Adipocyte (in vitro differentiated cells): ENCODE data around the gene C15orf39.
"Not testable (repeated sequence)": the region's sequence is repeated elsewhere in the genome, so short reads cannot be mapped to it uniquely, and the experiment has no call there.

Source experiments
- DNase-seq: peaks from one replicate; pipeline ENCODE4 v3.0.0-alpha.2; 2015; ENCODE audit warnings: low read depth
- H3K27me3 ChIP-seq: replicated peaks from 2 replicates; pipeline ENCODE4 v1.7.0; 2013; ENCODE audit warnings: mild to moderate bottlenecking, low read length, moderate library complexity; ENCODE audit not compliant: control insufficient read depth, insufficient read depth
- H3K36me3 ChIP-seq: 2 replicates; pipeline ENCODE4 v1.7.0; 2013; ENCODE audit warnings: low read length, mild to moderate bottlenecking, moderate library complexity; ENCODE audit not compliant: control insufficient read depth, insufficient read depth, severe bottlenecking
- H3K4me1 ChIP-seq: 2 replicates; pipeline ENCODE4 v1.7.0; 2013; ENCODE audit warnings: mild to moderate bottlenecking, low read length, moderate library complexity; ENCODE audit not compliant: control insufficient read depth, insufficient read depth
- H3K4me3 ChIP-seq: 2 replicates; pipeline ENCODE4 v1.7.0; 2013; ENCODE audit warnings: mild to moderate bottlenecking, low read length, moderate library complexity
- H3K9ac ChIP-seq: 2 replicates; pipeline ENCODE4 v1.7.0; 2013; ENCODE audit warnings: mild to moderate bottlenecking, low read length, moderate library complexity
- H3K9me3 ChIP-seq: 2 replicates; pipeline ENCODE4 v1.7.0; 2013; ENCODE audit warnings: mild to moderate bottlenecking, low read length, moderate library complexity; ENCODE audit not compliant: control insufficient read depth

Gene C15orf39

DNA sequence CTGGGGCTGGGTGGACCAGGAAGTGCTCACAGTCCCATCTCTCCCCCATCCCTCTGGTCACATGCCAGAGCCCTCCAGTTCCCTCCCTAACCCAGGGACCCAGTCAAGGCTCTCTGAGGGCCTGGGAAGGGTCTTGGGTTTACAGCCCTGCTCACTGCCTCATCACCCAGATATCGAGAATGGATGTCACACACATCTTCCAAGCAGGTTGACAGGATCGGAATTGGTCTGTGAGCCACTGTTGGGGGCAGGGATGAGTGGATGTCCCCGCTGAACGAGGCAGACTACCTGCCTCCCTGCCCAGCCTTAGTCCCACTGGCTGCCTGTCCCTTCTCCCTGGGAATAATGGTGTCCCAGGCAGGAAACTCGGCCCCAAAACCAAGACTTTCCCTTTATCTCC is 36.5 kb downstream of the C15orf39 start:
- Histone ChIP-seq H3K27me3 (peaks cover 61% of the 10 kb centered on the region), H3K9ac (no peak overlapping the region), H3K36me3 (no peaks in the 10 kb centered on the region), H3K4me1 (no peaks in the 10 kb centered on the region), H3K9me3 (no peaks in the 10 kb centered on the region), H3K4me3 (no peak overlapping the region)
- no peak for DNase-seq

DNA sequence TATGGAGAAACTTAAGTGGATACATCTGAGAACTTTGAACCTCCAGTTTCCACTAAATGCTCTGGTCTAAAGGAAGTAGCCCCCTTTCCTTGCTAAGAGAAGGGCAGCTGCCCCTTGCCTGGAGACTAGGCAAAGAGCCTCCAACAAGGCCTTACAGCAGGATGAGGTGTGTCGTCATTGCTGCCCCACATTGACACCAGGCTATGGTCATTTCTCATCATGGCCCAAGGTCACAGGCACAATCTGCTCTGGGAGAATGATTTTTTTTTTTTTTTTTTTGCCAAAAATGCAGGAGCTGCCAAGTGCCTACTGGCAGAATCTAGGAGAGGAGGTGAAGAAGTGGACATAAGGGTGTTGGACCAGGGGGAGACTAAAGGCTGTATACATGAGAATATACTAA is 44.1 kb downstream of the C15orf39 start:
- not testable (repeated sequence) for H3K36me3 ChIP-seq, DNase-seq, H3K9ac ChIP-seq, H3K4me3 ChIP-seq, H3K9me3 ChIP-seq, H3K4me1 ChIP-seq
- H3K27me3 ChIP-seq: peaks cover 45% of the 10 kb centered on the region

DNA sequence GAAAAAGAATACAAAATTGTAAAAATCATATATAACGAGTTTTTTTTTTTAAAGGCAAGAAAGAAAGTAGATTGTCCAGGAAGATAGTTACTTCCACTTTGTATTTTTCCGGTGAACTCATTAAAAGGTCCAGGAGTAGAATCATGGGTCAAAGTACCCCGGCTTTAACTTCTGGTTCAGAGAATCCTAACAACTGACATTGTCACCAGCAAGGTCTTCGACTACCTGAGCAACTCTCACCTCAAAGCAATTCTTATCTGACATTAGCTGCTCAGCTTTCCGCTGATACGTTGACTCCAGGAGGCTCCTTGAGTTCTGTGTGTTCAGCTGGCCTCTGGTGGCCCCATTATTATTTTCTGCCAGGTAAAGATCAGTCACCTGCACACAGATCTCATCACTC is 47.3 kb downstream of the C15orf39 start:
- H3K4me1 ChIP-seq, H3K9ac ChIP-seq, DNase-seq, H3K4me3 ChIP-seq, H3K9me3 ChIP-seq, H3K36me3 ChIP-seq: not testable (repeated sequence)
- peaks cover 45% of the 10 kb centered on the region for H3K27me3 ChIP-seq

DNA sequence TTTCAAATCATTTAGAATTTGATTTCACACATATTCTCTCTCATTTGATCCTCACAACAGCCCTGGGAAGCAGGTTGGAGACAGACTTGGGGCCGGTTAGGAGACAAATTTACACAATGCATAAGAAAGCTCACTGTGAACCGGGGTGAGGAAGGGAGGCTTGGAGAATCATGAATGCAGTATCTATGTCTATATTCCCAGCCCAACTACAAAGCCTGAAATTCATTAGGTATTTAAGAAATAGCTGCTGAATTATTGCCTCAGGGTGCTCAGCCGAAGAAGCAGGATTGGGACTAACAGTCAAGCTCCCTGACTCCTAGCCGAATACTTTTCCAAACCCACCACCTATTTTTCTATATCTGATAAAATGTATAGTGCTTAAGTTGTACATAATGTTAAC is 48.0 kb downstream of the C15orf39 start:
- peaks cover 41% of the 10 kb centered on the region for H3K27me3 ChIP-seq
- DNase-seq: no peak
- H3K36me3 ChIP-seq: no peaks in the 10 kb centered on the region
- H3K9ac ChIP-seq: no peak overlapping the region
- no peaks in the 10 kb centered on the region for H3K4me1 ChIP-seq
- H3K9me3 ChIP-seq: no peaks in the 10 kb centered on the region
- H3K4me3 ChIP-seq: no peak overlapping the region

DNA sequence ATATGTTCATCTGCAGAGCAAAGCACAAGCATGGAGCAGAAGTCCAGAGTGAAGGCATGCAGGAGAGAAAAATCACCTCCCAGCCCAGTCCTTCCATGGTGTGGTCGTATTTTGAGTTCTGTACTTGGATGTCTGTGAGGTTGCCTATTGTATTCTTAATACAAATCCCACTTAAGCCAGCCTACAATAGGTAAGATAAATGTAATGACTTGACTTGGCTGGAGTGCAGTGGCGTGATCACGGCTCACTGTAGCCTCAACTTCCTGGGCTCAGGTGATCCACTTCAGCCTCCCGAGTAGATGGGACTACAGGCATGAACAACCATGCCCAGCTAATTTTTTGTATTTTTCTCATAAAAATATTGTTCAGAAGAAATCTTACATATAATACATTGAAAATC is 49.7 kb downstream of the C15orf39 start:
- not testable (repeated sequence) for DNase-seq, H3K9me3 ChIP-seq, H3K4me3 ChIP-seq, H3K36me3 ChIP-seq, H3K9ac ChIP-seq, H3K4me1 ChIP-seq
- H3K27me3 ChIP-seq: peaks cover 38% of the 10 kb centered on the region

DNA sequence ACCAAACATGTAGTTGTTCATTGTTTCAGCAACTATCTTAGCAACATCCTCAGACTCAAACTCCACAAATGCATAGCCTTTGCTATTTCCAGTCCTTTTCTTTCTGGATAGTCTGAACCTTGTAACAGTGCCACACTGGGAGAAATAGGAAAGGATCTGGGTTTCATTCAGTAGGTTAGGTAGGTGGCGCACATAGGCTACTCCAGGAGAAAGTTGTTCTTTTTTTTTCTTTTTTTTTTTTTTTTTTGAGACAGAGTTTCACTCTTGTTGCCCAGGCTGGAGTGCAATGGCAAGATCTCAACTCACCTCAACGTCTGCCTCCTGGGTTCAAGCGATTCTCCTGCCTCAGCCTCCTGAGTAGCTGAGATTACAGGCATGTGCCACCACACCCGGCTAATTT is 50.6 kb downstream of the C15orf39 start:
- not testable (repeated sequence) for H3K9me3 ChIP-seq
- H3K27me3 ChIP-seq: peaks cover 35% of the 10 kb centered on the region

DNA sequence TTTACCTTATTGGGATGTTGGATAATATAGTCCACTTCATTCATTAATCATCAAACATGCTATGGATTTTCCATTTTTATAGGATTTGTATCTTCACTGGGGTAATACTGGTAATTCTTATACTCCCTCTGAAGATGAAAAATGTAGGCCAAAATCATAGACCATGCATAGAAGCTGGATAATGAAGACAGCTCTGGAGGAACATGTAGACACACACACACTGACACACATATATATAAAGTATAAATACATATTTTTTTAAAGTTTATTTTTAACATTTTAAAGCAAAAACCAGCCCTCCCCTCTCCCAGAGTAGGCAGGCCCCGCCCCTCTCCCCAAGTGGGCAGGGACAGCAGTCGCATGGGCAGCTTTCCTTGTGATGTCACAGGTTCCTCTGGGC is 56.4 kb downstream of the C15orf39 start, which contains the start of gene GOLGA6C:
TSS of gene GOLGA6C (plus strand) at position 301 of the 400 bp plus-strand sequence. CDS start 265 bp downstream, outside the sequence.
- H3K4me3 ChIP-seq, DNase-seq, H3K27me3 ChIP-seq, H3K9ac ChIP-seq, H3K4me1 ChIP-seq, H3K9me3 ChIP-seq, H3K36me3 ChIP-seq: not testable (repeated sequence)

More for the DNA sequence above, 50.6 kb downstream of the C15orf39 start:
- H3K36me3 ChIP-seq, H3K4me1 ChIP-seq, H3K4me3 ChIP-seq, H3K9ac ChIP-seq: not testable (repeated sequence)
- DNase-seq: peak; percentile 16

DNA sequence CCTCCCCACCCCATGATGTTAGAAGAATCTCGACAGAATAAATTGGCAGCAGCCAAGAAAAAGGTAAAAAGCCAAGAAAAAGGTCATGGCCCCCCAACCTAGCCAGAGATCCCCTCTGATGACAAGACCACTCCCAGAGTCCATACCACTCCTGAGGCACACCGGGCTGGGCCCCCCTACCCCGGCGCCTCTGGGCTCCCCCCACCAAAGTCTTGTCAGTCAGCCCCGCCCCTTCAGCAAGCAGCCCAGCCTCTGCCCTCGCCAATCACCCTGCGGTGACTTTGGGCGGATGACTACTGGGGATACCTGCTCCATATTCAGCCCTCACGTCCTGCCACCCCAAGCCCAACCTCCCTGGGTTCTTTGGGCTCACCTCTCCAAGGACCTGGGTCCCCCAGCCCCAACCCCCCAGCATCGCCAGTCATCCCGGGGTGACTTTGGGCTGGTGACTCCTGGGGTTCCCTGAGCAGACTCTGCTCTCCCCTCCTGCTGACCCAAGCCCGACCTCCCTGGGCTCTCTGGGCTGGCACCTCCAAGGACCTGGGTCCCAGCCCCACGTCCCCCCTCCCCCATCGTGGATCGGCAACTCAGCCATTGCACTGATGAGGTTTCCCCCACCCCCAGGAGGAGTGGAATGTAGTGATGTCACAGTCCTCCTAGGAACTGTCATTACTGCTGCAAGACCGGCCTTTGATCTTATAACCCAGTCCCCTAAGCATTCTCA is 57.1 kb downstream of the C15orf39 start:
- H3K9ac ChIP-seq, H3K36me3 ChIP-seq: not testable (repeated sequence)

DNA sequence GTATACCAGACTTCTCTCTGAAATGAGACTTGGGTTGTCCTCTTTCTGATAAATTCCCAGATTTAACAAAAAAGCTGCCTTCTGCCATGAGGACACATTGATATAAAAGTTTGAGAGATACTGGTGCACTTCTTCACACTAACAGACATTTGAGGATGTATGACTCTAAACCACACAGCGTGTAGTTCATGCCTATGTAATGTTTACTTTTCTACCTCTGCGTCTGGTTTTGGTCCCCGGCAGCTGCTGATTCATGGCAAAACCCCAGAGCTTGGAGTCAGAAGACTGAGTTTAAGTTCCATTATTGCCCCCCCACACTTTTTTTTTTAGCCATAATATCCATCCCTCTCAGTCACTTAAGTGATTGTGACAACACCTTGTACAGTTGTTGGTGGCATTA is 58.2 kb downstream of the C15orf39 start:
- H3K9ac ChIP-seq, H3K9me3 ChIP-seq, H3K4me3 ChIP-seq, DNase-seq, H3K27me3 ChIP-seq, H3K4me1 ChIP-seq, H3K36me3 ChIP-seq: not testable (repeated sequence)

More for the DNA sequence above, 57.1 kb downstream of the C15orf39 start:
- DNase-seq, H3K9me3 ChIP-seq, H3K4me1 ChIP-seq, H3K27me3 ChIP-seq, H3K4me3 ChIP-seq: not testable (repeated sequence)
